OCI-LY1 (cell line): Measurements from ENCODE around the gene GLIS1.

Experiments used
- CTCF ChIP-seq: fragments of 200-600 bp; sonication (generic), shearing (Covaris generic); IDR thresholded peaks from 2 replicates; pipeline ENCODE4 v1.5.1; 2017; ENCODE audit warnings: mild to moderate bottlenecking, antibody characterized with exemption, low read length, moderate library complexity, mixed read lengths
- EZH2 ChIP-seq: fragments of 200-600 bp; sonication (generic), shearing (Covaris generic); IDR thresholded peaks from 2 replicates; pipeline ENCODE4 v1.8.0; 2017; ENCODE audit warnings: borderline replicate concordance, mixed run types, mild to moderate bottlenecking, antibody characterized with exemption, low read length, moderate library complexity, mixed read lengths

GRCh38 chr1:53587252-53587988 lies 151.5 kb downstream of the GLIS1 start:
- TF ChIP-seq CTCF = no peak
- TF ChIP-seq EZH2 = no peak
